GM19240 (cell line): ENCODE measurements around the gene RAB3D.

Source experiments
- DNase-seq: peaks from one replicate; pipeline ENCODE4 v3.0.0; 2011; ENCODE audit warnings: low spot score; ENCODE audit not compliant: insufficient read length

Gene RAB3D

DNA sequence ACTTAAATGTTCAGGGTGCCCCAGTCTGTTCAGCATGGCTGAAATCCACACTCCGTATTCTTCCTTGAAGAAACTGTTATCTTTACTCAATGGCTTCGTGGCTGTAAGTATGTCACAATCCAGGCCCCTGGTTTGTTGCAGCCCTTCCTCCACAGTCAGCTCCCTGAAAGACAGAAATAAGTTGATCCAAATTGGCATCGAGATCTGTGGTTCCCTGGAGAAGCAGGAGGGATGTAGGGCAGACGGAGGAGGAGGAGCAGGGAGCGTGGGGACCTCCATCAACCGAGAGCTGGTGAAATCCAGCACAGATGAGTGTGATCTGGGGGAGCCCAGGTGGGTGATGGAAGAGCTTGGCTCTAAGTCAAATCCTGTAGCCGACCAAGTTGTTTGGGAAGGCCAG, 43.2 kb downstream of the RAB3D start:
- DNase-seq = no peak

DNA sequence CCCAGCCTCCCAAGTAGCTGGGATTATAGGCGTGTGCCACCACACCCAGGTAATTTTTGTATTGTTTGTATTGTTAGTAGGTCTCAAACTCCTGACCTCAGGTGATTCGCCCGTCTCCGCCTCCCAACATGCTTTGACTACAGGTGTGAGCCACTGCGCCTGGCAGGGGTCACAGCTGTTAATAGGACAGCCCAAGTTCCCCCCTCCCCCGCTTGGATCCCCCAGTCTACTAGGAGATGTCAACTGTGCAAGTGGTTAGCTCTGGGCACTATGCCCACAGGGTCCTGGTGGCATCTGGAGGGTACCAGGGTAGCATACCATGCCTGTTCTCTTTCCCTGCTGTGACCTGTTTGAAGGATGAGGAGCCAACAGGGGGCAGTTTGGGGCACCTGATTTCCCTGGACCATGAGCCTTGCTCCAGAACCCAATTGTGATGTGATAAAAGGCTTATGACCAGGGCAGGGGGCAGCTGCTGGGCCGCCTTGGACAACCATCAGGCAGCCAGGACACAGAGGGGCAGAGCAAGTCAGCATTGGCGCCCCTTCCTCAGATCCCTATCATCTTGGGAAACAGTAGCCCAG, 43.7 kb downstream of the RAB3D start, which contains the start of gene TSPAN16:
Gene TSPAN16 (plus strand): TSS at position 496 of the 581 bp plus-strand sequence. CDS start 138 bp downstream, outside the sequence.
- no peak for DNase-seq

DNA sequence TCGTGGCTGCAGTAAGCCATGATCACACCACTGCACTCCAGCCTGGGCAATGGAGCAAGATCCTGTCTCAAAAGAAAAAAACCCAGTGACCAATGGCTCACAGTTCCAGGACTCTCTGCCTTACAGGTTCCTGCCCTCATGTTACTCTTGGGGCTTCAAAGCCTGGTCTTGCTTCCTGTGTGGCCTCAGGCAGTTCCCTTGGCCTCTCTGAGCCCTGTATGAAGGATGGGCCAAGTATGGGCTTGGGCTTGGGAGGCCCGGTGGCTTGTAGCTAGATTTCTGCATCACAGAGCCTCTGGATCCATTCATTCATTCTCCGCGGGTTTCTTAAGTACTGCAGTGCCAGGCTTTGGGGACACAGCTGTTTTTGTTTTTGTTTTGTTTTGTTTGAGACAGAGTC, 44.3 kb downstream of the RAB3D start:
- no peak for DNase-seq

DNA sequence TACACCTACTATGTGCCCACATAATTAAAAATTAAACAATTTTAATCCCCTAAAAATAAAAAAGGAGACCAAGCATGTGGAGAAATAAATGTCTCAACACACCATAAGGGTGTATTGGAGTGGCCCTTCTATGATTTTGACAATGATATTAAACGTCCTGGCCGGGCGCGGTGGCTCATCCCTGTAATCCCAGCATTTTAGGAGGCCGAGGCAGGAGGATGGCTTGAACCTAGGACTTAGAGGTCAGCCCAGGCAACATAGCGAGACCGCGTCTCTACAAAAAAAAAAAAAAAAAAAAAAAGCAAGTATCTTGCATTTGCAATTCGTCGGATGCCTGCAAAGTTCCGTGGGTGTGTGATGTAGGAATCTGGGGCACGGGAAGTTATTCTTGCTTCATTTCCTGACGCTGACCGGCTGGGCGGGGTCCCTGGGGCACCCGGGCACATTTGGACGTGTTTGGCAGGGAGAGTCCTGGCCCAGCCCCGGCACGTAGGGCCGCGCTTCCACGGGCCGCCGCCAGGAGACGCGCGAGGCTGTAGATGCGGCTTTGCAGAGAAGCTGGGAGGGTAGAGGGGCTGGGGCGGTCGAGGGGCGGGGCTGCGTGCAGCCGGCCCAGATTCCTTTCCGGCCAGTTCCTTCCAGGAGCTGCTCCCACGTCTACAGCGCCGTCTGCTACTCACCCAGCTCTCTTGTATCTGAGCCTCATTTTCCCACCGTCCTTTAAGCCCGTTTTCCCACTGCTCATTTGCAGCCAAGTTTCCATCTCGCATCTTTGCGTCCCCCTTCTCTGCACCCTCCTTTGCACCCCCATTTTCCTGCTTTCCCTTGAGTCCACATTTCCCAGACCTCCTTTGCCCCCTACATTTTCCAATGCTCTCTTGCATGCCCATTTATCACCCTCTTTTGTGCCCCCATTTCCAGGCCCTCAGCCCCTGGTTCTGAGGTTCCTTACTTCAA, 45.7 kb downstream of the RAB3D start:
- peak; percentile 82 for DNase-seq

DNA sequence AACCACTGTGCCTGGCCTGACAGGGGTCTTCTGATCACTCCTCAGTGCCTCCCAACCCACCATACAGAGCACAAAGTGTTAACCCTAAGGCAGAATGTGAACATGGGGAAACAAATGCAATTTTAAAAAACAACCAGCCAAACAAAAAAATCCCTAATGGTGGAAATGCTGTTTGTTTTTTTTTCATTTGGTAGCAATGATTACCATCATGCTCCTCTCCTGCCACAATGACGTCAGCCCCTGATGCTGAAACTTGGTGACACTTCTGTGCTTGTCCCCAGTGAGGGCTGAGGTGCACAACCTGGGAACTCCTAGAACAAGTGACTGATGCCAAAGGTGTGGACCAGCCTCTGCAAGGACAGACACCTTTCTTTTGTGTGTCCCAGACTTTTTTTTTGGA, 47.5 kb downstream of the RAB3D start:
- DNase-seq = no peak

DNA sequence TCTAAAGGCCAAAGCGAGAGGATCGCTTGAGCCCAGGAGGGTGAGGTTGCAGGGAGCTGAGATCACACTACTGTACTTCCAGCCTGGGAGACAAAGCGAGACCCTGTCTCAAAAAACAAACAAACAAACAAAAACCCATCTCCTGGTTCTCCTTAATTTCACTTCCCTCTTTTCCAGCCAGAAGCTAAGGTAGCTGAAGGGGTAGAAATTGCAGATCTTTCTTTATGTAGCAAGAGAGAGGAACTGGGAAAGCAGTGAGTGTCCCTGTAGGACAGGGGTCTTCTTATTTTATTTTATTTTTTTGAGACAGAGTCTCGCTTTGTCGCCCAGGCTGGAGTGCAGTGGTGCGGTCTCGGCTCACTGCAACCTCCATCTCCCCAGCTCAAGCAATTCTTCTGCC, 48.0 kb downstream of the RAB3D start:
- DNase-seq = no peak

DNA sequence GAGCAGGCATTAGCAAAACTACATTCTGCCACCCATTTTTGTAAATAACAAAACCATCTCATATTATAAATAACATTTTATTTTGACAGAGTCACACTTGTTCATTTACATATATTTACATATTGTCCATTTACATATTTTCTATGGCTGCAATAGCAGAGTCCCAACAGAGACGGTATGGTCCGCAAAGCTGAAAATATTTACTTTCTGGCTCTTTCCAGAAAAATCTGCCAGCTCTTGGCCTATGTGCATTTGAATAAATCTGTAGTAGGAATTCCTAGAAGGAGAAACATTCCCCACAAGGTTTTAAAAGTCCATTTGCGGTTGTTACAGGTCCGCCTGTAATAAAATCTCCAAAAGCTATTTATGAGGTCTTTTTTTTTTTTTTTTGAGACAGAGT, 49.2 kb downstream of the RAB3D start:
- DNase-seq = no peak

DNA sequence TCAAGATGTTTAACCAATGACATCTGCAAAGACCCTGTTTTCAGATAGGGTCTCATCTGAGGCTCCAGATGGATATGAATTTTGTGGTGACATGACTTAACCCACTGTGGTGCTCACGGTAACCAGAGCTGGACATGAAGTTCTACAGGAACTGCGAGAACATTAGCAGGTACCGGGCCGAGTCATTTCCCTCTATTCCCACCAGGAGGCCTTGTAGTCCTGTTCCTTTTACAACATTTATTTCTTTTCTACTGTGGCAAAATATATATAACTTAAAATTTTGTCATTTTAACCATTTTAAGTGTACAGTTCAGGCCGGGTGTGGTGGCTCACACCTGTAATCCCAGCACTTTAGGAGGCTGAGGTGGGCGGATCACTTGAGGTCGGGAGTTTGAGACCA, 51.1 kb downstream of the RAB3D start:
- no peak for DNase-seq

DNA sequence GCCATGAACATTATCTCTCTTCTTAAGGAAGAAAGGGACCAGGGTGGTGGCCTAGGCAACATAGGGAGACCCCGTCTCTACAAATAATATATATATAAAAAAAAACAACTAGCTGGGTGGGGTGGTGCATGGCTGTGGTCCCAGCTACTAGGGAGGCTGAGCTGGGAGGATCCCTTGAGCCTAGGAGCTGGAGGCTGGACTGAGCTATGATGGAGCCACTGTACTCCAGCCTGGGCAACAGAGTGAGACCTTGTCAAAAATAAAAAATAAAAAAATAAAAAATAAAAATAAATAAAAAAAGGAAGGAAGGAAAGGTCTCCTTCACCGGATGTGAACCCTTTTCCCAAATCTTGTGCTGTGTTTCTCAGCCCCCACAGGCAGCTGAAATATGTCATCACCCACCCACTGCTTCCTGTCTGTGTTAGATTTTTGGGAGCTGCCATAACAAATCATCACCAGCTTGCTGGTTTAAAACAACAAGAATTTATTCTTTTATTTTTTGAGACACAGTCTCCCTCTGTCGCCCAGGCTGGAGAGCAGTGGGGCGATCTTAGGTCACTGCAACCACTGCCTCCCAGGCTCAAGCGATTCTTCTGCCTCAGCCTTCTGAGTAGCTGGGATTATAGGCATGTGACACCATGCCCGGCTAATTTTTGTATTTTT, 53.0 kb downstream of the RAB3D start:
- DNase-seq = no peak

DNA sequence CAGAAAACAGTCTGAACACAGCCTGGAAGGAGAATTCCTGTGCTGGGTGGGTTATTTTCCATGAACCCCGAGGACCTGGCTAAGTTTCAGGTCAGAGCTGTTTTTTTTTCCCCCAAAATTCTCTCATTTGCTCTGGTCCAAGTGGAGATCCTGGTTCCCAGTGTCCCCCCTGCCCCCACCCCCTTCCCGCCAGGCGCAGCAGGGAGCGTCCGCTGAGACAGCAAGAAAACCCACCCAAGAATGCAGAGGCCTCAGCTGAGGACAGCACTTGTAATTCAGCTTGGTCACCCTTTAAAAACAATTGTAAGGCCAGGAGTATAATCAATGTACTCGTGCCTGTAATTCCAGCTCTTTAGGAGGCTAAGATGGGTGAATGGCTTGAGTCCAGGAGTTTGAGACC, 54.9 kb downstream of the RAB3D start:
- DNase-seq = no peak

DNA sequence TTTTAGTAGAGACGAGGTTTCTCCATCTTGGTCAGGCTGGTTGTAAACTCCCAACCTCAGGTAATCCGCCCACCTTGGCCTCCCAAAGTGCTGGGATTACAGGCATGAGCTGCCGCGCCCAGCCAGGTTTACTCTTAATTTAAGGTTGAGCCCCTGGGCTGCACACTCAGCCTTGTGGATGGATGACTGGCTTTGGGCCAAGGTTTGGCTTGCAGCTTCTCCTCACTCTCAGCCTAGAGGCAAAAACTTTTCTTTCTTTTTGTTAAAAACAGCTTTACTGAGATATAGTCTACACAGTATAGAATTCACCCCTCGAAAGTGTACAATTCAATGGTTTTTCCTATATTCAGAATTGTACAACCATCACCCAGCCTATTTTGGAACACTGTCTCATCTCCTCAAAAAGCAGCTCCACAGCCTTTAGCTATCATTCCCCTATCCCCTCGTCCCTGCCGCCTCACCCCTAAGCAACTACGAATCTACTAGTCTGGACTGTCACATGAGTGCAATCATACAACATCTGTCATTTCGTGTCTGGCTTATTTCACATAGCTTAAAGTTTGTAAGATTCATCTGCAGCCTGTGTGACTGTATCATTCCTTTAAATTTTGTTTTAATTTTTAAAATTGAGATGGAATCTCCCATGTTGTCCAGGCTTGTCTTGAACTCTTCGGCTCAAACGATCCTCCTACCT, 58.0 kb downstream of the RAB3D start:
- DNase-seq = no peak

DNA sequence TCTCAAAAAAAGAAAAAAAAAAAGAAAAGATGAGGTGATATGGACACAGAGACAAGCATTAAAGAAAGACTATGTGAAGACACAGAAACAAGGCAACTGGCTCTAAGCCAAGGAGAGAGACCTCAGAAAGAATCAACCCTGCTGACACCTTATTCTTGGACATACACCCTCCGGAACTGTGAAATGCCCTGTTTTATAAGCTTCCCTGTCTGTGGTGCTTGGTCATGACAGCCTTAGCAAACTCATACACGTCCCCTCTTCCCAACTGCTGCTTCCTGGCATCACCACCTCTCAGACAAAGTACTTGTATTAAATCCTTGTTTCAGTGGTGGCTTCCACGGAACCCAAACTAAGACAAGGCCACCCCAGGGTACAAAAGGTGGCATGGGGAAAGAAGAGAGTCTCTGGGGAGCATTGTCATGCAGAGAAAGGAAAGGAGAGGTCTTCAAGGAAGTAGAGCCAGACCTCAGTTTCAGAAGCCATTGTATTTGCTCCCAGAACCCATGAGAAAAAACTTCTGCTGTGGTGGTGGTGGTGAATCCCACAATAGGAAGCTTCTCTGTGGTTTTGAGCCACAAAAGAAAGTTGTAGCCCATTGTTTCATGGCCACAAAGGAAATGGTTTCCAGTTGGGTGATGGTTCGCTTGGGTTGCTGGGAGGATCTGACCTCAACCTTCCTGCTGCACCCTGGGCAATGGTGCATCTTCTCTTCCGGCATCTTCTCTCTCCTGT, 59.8 kb downstream of the RAB3D start:
- DNase-seq = peak; percentile 47

DNA sequence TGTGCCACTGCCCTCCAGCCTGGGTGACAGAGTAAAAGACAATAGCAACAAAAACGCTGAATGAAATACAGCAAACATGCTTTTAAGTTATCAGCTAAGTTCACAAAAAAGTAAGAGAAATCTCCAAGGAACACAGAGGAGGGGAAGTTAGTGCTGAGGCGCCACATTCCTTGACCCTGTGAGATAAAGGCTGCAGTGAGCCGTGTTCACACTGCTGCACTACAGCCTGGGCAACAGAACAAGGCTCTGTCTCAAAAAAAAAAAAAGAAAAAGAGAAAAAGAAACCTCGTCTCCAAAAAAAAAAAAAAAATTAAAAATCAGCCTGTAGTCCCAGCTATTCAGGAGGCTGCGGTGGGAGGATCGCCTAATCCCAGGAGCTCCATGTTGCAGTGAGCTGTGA, 60.8 kb downstream of the RAB3D start:
- no peak for DNase-seq

DNA sequence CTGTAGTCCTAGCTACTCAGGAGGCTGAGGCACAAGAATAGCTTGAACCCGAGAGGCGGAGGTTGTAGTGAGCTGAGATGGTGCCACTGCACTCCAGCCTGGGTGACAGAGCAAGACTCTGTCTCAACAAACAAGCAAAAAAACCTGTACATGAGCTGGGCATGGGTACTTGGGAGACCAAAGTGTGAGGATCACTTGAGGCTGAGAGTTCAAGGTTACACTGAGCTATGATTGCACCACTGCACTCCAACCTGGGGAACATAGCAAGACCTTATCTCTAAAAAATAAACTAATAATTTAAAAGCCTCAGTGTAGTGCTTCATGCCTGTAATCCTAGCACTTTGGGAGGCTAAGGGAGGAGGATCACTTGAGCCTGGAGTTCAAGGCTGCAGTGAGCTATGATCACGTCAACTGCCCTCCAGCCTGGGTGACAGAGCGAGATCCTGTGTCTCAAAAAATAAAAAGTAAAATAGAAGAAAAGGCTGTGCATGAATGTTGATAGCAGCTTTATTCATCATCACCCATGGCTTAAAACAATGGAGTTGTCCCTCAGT, 64.8 kb downstream of the RAB3D start:
- DNase-seq = no peak

DNA sequence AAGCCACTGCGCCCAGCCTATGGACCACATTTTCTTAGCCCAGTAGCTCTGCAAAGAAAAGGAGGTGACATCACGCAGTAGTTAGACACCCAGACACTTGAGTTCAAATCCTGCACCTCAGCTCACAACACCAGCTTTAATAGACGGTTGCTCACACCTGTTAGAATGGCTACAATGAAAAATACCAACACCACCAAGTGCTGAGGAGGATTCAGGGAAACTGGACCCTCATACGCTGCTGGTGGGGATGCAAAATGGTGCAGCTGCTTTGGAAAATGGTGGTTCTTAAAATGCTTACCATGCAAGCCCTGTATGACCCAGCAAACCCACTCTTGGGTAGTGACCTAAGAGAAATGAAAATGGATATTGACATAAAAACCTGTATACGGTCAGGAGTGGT, 65.5 kb downstream of the RAB3D start:
- DNase-seq = no peak

DNA sequence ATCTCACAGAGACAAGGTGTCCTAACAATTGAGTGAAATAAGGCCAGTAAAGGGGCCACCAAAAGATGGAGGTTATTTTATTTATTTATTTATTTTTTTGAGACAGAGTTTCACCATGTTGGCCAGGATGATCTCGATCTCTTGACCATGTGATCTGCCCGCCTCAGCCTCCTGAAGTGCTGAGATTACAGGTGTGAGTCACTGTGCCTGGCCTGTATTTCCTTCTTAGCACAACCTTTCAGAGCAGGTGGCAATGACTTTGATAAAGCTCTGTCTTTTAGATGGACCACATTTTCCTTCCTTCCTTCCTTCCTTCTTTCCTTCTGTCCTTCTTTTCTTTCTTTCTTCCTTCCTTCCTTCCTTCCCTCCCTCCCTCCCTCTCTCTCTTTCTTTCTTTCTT, 66.2 kb downstream of the RAB3D start:
- DNase-seq = no peak
